Retina (tissue), 1 donor: Measurements from ENCODE around the gene HOOK1.
A peak's percentile ranks its signal among the peaks of the same experiment; 100 is the strongest.
"Not testable (repeated sequence)": the region's sequence is repeated elsewhere in the genome, so short reads cannot be mapped to it uniquely, and the experiment has no call there.

Source experiments
- DNase-seq: peaks from one replicate; pipeline ENCODE4 v3.0.0-alpha.2; 2016

HOOK1 gene

DNA sequence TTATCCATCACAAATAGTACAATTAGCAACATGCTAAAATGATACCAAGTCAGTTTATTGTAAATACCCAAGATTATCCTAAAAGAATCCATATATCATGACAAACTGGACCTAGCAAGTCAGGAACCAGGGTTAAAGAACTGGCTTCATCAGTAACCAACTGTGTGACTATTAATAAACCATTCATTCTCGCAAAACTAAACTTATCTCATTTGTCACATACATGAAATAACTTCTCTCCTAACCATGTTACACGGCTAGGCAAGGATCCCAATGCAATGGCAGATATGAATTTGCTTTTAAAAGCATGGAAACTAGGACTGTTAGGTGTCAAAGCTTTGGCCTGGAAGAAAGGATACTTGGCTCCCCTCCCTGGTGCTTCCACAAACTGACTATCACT lies 82.4 kb downstream of the HOOK1 start:
- no peak for DNase-seq

DNA sequence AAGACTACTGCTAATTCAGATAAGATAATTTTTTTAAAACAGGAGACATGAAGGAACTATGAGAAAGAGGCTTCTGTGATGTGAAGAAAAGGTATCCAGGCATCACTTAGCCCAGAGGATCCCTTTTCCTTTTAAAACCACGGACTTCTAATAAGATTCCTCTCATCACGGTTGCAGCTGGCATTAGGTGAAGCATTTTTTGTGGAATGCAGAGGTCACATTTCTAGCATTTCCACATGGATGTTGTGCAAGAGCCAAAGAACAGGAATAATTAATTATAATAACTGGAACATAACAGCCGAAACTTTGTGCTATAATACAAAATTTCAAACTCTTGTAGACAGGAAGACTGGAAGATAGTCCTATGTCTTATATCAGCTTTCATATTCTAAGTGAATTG lies 84.2 kb downstream of the HOOK1 start:
- no peak for DNase-seq

DNA sequence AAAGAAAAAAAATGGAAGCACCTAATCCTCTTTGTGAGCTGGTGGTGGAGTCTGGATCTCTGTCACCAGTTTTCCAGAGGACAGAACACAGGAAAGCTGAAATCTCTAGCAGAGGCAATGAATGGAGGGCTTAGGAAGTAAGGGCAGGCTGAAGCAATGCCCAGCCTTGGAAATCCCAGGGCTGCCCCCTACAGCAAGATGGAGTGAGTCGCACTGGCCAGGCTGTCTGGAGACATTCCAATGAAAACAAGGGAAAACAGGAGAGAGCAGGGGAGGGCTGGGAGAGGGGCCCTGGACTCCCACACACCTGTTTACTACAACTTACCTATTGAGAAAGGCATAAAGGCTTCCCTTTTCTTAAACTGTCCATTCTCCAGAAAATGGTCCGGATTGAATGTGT lies 85.9 kb downstream of the HOOK1 start:
- DNase-seq: no peak

DNA sequence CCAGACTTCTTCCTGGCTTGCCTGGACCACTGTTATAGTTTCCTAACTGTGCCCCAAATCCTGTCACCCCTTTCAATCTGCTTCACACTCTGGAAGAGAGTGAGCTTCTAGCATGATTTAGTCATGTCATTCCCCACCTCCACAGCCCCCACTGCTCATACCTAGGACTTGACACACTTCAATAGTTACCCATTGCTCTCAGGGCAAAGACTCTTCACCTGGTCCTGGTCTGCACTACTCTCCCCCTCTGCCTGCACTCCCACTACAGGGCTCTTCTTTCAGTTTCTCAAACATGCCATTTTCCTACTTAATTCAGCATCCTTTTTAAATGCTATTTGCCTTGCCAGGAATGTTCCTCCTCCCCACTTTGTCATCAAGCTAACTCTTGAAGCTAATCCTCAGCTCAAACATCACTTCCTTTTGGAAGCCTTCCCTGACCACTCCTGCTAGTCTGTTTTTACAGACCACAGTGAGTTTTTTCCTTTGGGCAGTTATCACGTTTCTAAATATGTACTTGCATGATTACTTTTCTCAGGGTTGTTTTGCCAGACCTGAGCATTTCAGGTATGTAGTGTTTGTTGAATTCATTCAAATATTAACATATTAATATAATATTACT lies 87.1 kb downstream of the HOOK1 start:
- DNase-seq: no peak

DNA sequence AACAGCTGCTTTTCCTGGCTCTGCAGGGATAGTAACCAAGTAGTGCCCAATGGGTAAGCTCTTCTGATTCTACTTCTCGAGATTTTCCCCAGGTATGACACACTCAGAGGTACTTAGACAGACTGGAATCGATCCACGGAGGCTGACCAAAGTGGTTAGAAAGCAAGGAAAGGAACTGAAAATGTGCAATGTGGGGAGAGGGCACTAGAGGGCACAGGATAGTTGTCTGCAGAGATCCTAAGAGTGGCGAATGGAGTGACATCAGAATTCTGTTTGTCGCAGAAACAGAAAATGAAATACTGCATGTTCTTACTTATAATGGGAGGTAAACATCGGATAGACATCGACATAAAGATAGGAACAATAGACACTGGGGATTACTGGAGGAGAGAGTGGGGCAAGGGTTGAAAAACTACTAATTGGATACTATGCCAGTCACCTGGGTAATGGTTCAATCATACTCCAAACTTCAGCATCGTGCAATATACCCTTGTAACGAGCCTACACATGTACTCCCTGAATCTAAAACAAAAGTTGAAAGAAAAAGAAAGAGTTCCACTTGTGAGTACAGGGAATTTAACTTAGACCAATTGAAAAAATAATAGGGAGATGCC lies 88.5 kb downstream of the HOOK1 start:
- peak; percentile 31 for DNase-seq

DNA sequence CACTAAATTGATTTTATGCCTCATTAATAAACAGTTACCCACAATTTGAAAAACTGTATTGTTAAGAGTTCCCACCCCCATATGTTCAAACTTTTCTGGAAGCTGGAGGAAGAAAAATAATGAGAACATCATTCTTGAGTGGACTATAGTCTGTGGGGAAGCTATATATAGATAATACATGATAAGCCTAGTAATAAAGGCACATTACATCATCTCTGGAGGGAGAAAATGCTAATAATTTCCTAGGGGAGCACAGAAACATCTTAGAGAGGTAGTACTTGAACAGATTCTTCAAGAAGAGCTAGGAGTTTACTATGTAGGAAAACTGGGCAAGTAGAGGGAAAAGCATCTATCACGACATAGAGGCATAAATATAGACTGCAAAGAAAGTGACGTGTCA lies 92.2 kb downstream of the HOOK1 start:
- DNase-seq: no peak

DNA sequence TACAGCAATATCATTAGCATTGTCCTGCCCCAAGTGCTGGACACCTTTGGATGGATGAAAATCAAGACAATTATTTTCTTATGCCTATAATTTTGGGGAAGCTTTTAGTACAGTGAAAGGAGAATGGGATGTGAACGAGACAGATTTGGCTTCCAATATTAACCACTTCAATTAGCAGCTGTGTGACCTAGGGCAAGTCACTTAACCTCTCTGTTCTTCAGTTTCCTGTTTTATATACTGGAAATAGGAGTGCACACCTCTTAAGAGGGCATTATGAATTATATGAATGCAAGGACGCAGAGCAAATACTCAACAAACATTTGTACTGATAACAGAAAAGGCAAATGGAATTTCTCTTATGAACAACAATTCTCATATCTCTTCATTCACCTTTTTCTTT lies 93.3 kb downstream of the HOOK1 start:
- DNase-seq: no peak

DNA sequence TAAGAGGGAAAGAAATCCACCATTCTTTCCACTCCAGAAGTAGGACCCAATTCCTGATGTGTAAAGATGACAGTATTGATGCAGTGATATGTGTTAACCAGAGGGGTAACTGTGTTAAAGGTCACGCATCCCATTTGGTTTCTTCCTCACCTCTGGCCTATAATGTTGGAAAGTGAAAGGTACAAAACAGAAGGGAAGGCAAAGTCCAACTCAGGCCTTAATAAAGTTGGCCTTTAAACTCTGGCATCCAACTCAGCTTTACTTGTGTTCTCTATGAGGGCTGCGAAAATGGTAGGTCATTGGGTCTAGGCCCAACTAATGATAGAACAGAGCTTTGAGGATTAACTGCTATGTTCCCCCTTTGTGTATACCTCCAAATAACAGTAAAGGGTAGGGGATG lies 93.9 kb downstream of the HOOK1 start:
- no peak for DNase-seq

DNA sequence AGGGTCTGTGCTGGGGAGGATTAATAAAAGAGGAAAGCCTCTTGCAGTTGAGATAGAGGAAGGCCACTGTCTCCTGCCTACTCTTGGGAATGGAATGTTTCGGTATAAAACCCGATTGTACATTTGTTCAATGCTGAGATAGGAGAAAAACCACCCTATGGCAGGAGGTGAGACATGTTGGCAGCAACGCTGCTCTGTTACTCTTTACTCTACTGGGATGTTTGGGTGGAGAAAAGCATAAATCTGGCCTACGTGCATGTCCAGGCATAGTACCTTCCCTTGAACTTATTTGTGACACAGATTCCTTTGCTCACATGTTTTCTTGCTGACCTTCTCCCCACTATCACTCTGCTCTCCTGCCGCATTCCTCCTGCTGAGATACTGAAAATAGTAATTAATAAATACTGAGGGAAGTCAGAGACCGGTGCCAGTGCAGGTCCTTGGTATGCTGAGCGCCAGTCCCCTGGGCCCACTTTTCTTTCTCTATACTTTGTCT lies 100.1 kb downstream of the HOOK1 start:
- DNase-seq: not testable (repeated sequence)

DNA sequence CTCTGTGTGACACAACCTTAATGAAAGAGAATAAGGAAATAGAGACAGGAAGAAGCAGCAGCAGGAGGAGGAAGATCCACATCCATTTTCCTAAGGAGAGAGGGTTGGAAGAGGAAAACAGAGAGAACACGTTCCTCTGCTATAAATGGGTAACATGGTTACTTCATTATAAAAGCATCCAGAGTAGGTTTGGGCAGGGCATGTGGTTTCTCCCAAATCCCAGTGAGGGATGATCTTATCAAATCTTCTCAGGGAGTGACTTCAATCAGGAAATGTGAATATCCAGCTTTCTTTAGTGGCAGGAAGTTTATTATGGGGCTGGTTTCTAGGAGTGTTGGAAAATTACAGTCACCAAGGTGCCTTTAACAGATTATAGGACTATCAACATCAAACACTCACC lies 100.8 kb downstream of the HOOK1 start:
- DNase-seq: no peak

DNA sequence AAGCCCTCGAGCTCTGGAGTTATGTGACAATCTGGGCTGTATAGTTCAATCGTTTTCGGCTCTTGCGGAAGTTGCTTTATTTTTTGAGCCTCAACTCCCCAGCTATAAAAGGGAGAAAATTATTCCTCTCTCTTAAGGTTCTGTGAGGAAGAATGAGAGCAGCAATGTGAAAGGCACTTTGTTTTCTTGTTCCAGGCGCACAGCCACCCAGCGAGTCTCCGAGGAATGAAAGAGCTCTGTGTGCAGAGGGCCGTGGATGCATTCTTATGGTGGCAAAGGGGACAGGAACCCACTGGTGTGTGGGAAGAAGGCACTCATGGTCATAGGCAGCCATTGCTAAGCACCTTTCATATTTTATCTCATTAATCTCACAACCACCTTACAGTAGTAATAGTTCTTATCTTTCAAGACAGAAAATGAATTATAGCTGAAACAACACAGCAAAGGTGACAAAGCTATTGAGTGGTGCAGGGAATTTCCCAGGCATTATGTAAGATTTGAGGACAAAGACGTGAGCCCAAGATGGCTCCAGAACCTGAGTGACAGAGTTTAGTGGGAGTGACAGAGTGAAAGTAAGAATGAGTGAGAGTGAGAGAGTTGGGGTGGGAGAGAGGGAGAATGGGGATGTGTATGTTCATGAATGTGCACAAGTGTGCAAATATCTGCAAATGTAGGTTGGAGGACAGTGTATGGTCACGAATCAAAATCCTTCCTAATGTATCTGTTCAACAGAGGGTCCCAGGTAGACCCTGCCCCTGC lies 102.5 kb downstream of the HOOK1 start:
- DNase-seq: no peak

DNA sequence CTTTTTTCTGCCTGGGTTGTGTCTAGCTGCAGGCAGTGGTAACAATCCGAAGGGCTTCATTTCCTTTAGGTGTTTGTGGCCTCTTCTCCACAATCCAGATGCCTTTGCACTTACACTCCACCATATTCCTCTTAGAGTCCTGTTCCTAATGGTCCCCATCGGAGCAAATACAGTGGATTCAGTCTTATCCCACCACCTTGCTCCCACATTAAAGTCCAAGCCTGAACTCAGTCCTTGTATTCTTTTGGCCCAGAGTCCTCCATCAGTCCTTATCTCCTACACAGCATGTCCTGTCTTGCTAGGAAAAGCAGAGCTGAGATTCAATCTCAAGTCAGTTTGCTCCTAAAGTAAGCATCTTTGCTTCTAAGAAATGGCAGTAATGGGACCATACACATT lies 103.0 kb downstream of the HOOK1 start:
- DNase-seq: no peak

DNA sequence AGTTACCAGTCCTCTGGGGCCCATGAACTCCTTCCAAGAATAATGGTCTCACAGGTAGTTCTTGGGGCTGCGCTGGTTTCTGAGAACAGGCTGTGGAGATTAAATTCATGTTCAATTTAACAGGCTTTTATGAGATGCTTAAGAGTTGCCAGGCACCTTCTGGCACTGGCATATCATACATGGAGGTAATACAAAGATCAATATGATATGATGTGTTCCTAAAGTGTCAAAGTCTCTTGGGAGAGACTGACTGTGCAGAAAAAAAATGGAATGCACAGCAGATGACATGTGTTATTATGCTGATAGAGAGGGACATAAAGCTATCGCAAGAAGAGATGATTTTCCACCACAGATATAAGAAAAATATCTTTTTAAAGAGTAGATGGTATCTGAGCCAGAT lies 105.0 kb downstream of the HOOK1 start:
- DNase-seq: no peak

DNA sequence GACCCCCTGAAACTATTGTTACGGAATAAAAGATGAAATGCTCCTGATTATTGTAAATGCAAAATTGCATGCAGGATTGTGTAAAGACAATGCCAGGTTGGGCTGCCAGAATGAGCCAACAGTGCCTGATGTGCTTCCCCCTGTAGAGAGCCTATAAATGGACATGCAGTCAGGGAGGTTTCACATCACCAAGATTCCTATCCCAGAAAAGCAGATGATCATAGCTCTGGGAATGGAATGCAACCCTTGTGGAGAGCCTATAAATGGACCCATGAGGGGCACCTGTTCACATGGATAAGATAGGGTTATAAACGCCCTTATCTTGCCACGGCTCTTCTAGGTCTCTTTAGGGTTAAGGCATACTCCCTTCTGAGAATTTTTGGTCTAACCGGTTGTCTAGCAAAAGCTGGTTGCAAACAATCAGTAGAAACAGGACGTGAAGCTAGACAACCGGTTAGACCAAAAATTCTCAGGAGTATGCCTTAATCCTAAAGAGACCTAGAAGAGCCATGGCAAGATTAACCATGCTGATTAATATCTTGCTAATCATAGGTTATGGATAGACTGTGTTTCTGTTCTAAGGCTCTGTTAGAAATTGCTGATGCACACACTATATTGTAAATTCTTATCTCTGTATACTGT lies 106.6 kb downstream of the HOOK1 start:
- not testable (repeated sequence) for DNase-seq

DNA sequence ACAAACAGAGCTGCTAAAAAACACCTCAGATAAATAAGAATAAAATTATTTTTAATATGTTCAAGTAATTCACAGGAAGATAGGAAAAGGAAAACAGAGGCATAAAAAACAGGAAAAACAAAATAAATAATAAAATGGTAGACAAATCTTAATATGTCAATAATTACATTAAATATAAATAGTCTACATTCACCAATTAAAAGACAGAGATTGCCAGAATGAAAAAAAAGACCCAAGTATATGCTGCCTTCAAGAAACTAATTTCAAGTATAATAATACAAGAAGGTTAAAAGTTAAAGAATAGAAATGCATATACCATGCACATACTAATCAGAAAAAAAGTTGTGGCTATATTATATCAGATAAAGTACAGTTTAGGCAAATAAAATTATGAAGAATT lies 109.9 kb downstream of the HOOK1 start:
- DNase-seq: no peak
